Measurements from ENCODE around the gene MED27. TPM values are rescaled to one million over a fixed set of nuclear protein-coding genes. Genes with fewer than 3 reads are reported as not detected.

The MED27 gene
- total RNA-seq, 3 donors from 2014 or later, result 14.4 to 20.3 (median 15.8) TPM

- no peak for DNase-seq (ENCODE audit: low spot score in 2 of 2)
- no peak for TF ChIP-seq POLR2A (IDR thresholded peaks at IDR 0.05)
- no peak for TF ChIP-seq POLR2AphosphoS5 (IDR thresholded peaks at IDR 0.05)
- no peak for TF ChIP-seq CTCF (IDR thresholded peaks at IDR 0.05)
- intact Hi-C loops (cut with DNase I; ENCODE audit: low total_unique reads), result no loop called here
Observed at GRCh38 chr9:131864531-131864930, 215.1 kb downstream of the MED27 start.

DNA sequence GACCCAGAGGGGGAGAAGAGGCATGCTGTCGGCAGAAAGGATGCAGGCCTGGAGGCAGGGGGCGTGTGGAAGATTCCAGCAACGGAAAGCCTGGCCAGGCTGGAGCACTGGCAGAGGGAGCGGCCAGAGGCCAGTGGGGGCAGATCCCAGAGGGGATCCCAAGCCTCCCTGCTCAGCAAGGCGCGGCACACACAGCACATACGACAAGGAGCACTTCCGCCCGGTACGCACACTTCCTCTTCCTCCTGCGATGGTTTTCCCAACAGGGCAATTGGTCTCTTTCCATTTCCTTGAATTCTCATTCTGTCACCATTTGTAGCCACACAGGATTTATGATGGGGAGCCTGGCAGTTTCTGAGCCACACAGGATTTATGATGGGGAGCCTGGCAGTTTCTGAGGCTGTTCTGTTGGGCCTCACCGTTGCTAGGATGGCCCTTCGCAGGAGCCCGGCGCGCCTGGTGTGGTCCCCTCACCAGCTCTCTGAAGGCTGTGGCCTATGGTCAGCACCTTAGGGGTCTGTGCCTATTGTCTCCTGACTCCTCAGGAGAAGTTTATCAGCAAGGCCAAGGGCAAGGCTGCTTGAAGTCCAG is 216.3 kb downstream of the MED27 start:
- no peaks in the 10 kb centered on the region for H3K9me3 ChIP-seq
- H3K4me1 ChIP-seq, result no peaks in the 10 kb centered on the region
- TF ChIP-seq POLR2AphosphoS5 (IDR thresholded peaks at IDR 0.05), result no peak
- TF ChIP-seq CTCF (IDR thresholded peaks at IDR 0.05), result no peak
- no peak for TF ChIP-seq POLR2A (IDR thresholded peaks at IDR 0.05)
- H3K27ac ChIP-seq, result no peak overlapping the region
- no peak for DNase-seq (ENCODE audit: low spot score in 2 of 2)
- no peak overlapping the region for H3K4me3 ChIP-seq
- peaks cover 6% of the 10 kb centered on the region for H3K36me3 ChIP-seq
- intact Hi-C loops (cut with DNase I; ENCODE audit: low total_unique reads), result no loop called here
- H3K27me3 ChIP-seq, result no peaks in the 10 kb centered on the region

More at GRCh38 chr9:131864531-131864930, 215.1 kb downstream of the MED27 start:
- Histone ChIP-seq H3K27me3 (no peaks in the 10 kb centered on the region), H3K27ac (no peak overlapping the region), H3K4me1 (no peaks in the 10 kb centered on the region), H3K9me3 (no peaks in the 10 kb centered on the region), H3K4me3 (no peak overlapping the region), H3K36me3 (peaks cover 6% of the 10 kb centered on the region)

DNA sequence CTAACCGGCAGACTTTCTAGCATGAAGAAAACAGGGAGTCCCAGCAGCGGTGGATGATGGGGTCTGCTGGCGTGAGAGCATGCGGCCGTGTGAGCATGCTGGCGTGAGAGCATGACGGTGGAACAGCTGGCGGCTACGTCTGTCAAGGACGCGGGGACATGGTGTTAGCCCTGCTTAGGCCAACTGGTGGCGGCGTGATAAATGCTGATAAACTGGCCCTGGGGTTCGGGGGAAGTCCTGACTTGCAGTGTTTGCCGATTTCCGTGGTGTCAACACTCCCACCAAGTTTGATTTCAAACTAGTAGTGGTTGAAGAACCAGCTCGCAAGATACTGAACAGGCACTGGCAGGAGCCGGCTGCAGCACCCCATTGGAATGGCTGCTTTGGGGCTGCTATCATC is 217.4 kb downstream of the MED27 start:
- Histone ChIP-seq H3K4me1 (no peaks in the 10 kb centered on the region), H3K36me3 (peaks cover 6% of the 10 kb centered on the region), H3K4me3 (no peak overlapping the region), H3K27me3 (no peaks in the 10 kb centered on the region), H3K9me3 (no peaks in the 10 kb centered on the region), H3K27ac (no peak overlapping the region)
- DNase-seq (ENCODE audit: low spot score in 2 of 2), result no peak
- TF ChIP-seq POLR2A (IDR thresholded peaks at IDR 0.05) (no peak), CTCF (IDR thresholded peaks at IDR 0.05) (no peak)
- intact Hi-C loops (cut with DNase I; ENCODE audit: low total_unique reads), result no loop called here

GRCh38 chr9:131860430-131860829 is 219.2 kb downstream of the MED27 start:
- Histone ChIP-seq H3K4me1 (no peaks in the 10 kb centered on the region), H3K27ac (no peak overlapping the region), H3K4me3 (no peak overlapping the region), H3K36me3 (peaks cover 6% of the 10 kb centered on the region), H3K27me3 (no peaks in the 10 kb centered on the region), H3K9me3 (no peaks in the 10 kb centered on the region)
- no peak for DNase-seq (ENCODE audit: low spot score in 2 of 2)
- TF ChIP-seq POLR2A (IDR thresholded peaks at IDR 0.05) (no peak), CTCF (IDR thresholded peaks at IDR 0.05) (no peak), POLR2AphosphoS5 (IDR thresholded peaks at IDR 0.05) (no peak)
- intact Hi-C loops (cut with DNase I; ENCODE audit: low total_unique reads), result no loop called here

DNA sequence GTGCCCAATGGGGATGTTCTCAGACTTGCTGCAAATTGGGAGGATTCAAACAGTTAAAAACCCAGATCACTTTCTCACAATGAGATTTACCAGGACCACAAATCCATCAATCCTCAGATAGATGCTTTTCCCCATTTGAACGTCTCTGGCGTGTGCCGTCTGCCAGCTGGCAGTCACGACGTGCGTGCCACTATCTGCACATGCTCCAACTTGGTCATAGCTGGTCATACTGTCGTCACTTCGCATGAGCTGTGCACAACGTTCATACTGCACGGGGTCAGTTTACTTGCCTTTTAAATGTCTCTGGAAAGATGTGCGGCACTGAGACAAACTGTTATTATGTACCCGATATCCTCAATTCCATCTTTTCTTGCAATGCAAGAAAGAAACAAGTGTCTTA is 221.5 kb downstream of the MED27 start:
- H3K27ac ChIP-seq, result no peak overlapping the region
- DNase-seq (ENCODE audit: low spot score in 2 of 2), result no peak
- H3K9me3 ChIP-seq, result no peaks in the 10 kb centered on the region
- no peak overlapping the region for H3K4me3 ChIP-seq
- intact Hi-C loops (cut with DNase I; ENCODE audit: low total_unique reads), result no loop called here
- no peak for TF ChIP-seq CTCF (IDR thresholded peaks at IDR 0.05)
- no peak for TF ChIP-seq POLR2AphosphoS5 (IDR thresholded peaks at IDR 0.05)
- TF ChIP-seq POLR2A (IDR thresholded peaks at IDR 0.05), result no peak
- H3K4me1 ChIP-seq, result no peaks in the 10 kb centered on the region
- peaks cover 6% of the 10 kb centered on the region for H3K36me3 ChIP-seq
- no peaks in the 10 kb centered on the region for H3K27me3 ChIP-seq
